B cell (primary cell): ENCODE data around the gene ZC3H11A. TPM values are rescaled to one million over a fixed set of nuclear protein-coding genes. Genes with fewer than 3 reads are reported as not detected.

Experiments used
- ATAC-seq: fragments of 200-7000 bp; cut with Tn5 transposase; one replicate; pipeline ENCODE4 v1.10.0; 2021; ENCODE audit warnings: low read depth, mild to moderate bottlenecking, moderate number of reproducible peaks, moderate library complexity
- CTCF ChIA-PET: fragments of 350-600 bp; sonication (Branson Sonifier 250); formaldehyde crosslinking; loops from one replicate; lab custom pipeline; 2021; ENCODE audit warnings: antibody characterized with exemption, inconsistent platforms; lab: Charles Lee
- POLR2A ChIA-PET: fragments of 350-600 bp; sonication (Branson Sonifier 250); formaldehyde crosslinking; loops from one replicate; lab custom pipeline; 2021; ENCODE audit warnings: antibody characterized with exemption; lab: Charles Lee
- DNase-seq: peaks from one replicate; pipeline ENCODE4 v3.0.0; 2013
- H2AFZ ChIP-seq: 2 replicates; pipeline ENCODE4 v1.6.1; 2012; ENCODE audit warnings: mild to moderate bottlenecking, low read depth, low read length; ENCODE audit not compliant: insufficient read depth, poor library complexity, severe bottlenecking
- H3K27ac ChIP-seq, 2 donors: 1 replicate in 1 of 2; 2 replicates in 1 of 2; pipeline ENCODE4 v1.5.1; 2012 to 2013; ENCODE audit warnings: low read length in 2 of 2, mild to moderate bottlenecking in 2 of 2, moderate library complexity in 1 of 2
- H3K27me3 ChIP-seq, 4 experiments: fragments of 200-600 bp in 1 of 4; sonication (generic) in 1 of 4; replicated peaks in 1 of 4; 1 replicate in 2 of 4; 2 replicates in 2 of 4; pipeline versions ENCODE4 v1.6.1 to v1.7.0; 2013 to 2016; ENCODE audit warnings: low read length in 3 of 4, mild to moderate bottlenecking in 2 of 4, mixed read lengths in 1 of 4, moderate library complexity in 1 of 4; ENCODE audit not compliant: insufficient read depth in 4 of 4, control insufficient read depth in 3 of 4; ENCODE audit errors: control extremely low read depth in 1 of 4
- H3K36me3 ChIP-seq, 2 experiments: replicated peaks in 1 of 2; 1 replicate in 1 of 2; 2 replicates in 1 of 2; pipeline versions ENCODE4 v1.6.1 to v1.7.1; 2013; ENCODE audit warnings: low read length in 1 of 2; ENCODE audit not compliant: insufficient read depth in 2 of 2, control insufficient read depth in 1 of 2; ENCODE audit errors: control extremely low read depth in 1 of 2, extremely low read depth in 1 of 2
- H3K4me1 ChIP-seq, 2 donors: fragments of 200-600 bp in 1 of 2; sonication (generic) in 1 of 2; 1 replicate in 1 of 2; 2 replicates in 1 of 2; pipeline versions ENCODE4 v1.5.1 to v1.6.1; 2013 to 2017; ENCODE audit warnings: low read length in 2 of 2; ENCODE audit not compliant: control insufficient read depth in 2 of 2, insufficient read depth in 2 of 2
- H3K4me2 ChIP-seq: replicated peaks from 2 replicates; pipeline ENCODE3; 2012; ENCODE audit warnings: mild to moderate bottlenecking, low read depth, low read length; ENCODE audit not compliant: poor library complexity, severe bottlenecking
- H3K4me3 ChIP-seq, 5 experiments: fragments of 200-600 bp in 1 of 5; sonication (generic) in 1 of 5; 1 replicate in 3 of 5; 2 replicates in 2 of 5; pipeline versions ENCODE4 v1.5.1 to v1.7.0; 2011 to 2016; ENCODE audit warnings: low read length in 4 of 5, mild to moderate bottlenecking in 4 of 5, low read depth in 2 of 5, control low read depth in 1 of 5, moderate library complexity in 1 of 5; ENCODE audit not compliant: insufficient read depth in 1 of 5; ENCODE audit errors: control extremely low read depth in 1 of 5, extremely low read depth in 1 of 5
- H3K79me2 ChIP-seq: fragments of 200-600 bp; sonication (generic); one replicate; pipeline ENCODE4 v1.6.0; 2016; ENCODE audit warnings: low read length; ENCODE audit not compliant: control insufficient read depth, insufficient read depth
- H3K9ac ChIP-seq: fragments of 200-600 bp; sonication (generic); 2 replicates; pipeline ENCODE4 v1.6.1; 2017; ENCODE audit warnings: mild to moderate bottlenecking, low read length, moderate library complexity
- H3K9me3 ChIP-seq, 3 donors: one replicate each; pipeline versions ENCODE4 v1.6.1 to v1.7.1; 2013; ENCODE audit warnings: low read length in 2 of 3; ENCODE audit not compliant: control insufficient read depth in 2 of 3, insufficient read depth in 1 of 3; ENCODE audit errors: control extremely low read depth in 1 of 3
- H4K20me1 ChIP-seq: 2 replicates; pipeline ENCODE4 v1.6.0; 2012; ENCODE audit warnings: mild to moderate bottlenecking, low read length; ENCODE audit not compliant: insufficient read depth, control insufficient read depth, poor library complexity, severe bottlenecking
- H3K27ac Mint-ChIP-seq: one replicate; pipeline ENCODE4 v1.8.0; 2021; ENCODE audit warnings: mixed read lengths
- H3K27me3 Mint-ChIP-seq: one replicate; pipeline ENCODE4 v1.8.0; 2021; ENCODE audit warnings: mixed read lengths
- H3K4me1 Mint-ChIP-seq: one replicate; pipeline ENCODE4 v1.8.0; 2021; ENCODE audit warnings: mixed read lengths
- H3K4me3 Mint-ChIP-seq: one replicate; pipeline ENCODE4 v1.8.0; 2021; ENCODE audit warnings: mixed read lengths
- H3K9me3 Mint-ChIP-seq: one replicate; pipeline ENCODE4 v1.8.0; 2022; ENCODE audit warnings: mixed read lengths; ENCODE audit not compliant: insufficient read depth
- EZH2 ChIP-seq: IDR thresholded peaks from 2 replicates; pipeline ENCODE4 v1.6.1; 2012; ENCODE audit warnings: borderline replicate concordance, low read depth, mild to moderate bottlenecking, moderate library complexity, low read length; ENCODE audit not compliant: insufficient read depth, poor library complexity, severe bottlenecking
- WGBS: methylation state at CpG from one replicate; pipeline ENCODE4 v1.1.5; 2013; ENCODE audit warnings: missing lambda C conversion rate; ENCODE audit not compliant: insufficient coverage; 5-methylcytosine and 5-hydroxymethylcytosine counted together
- intact Hi-C: fragments of 100-400 bp; cut with micrococcal nuclease; formaldehyde crosslinking; loops from one replicate; pipeline ENCODE4 v1.10.0; 2022
- polyA minus RNA-seq: library from RNA; depleted of rRNA, polyadenylated mRNA; stranded (reverse); fragments of >200 nt; gene quantifications from 2 replicates; pipeline ENCODE4 v1.2.3, GENCODE V29; 2012
- polyA plus RNA-seq: library from polyadenylated mRNA; depleted of rRNA; stranded (reverse); fragments of >200 nt; gene quantifications from 2 replicates; pipeline ENCODE4 v1.2.3, GENCODE V29; 2012
- total RNA-seq, 2 donors: library from RNA; stranded (reverse); fragments of 120-200 nt in 1 of 2; gene quantifications; 1 replicate in 1 of 2; 2 replicates in 1 of 2; pipeline versions ENCODE4 v1.2.3 to v1.2.4, GENCODE V29; 2013 to 2022
- TF ChIP-seq, protein P1 (sequence below): fragments of 200-600 bp; IDR thresholded peaks from one replicate; pipeline ENCODE4 v1.8.0; 2022; ENCODE audit warnings: antibody characterized with exemption, mild to moderate bottlenecking

Gene ZC3H11A
- total RNA-seq (117 and 130 TPM in 2 replicates), polyA plus RNA-seq (72.1 and 90.2 TPM in 2 replicates), polyA minus RNA-seq (63.6 and 87.1 TPM in 2 replicates)
- 142 TPM for total RNA-seq (2013)

- peaks cover 49% of the 10 kb centered on the region for H3K4me1 Mint-ChIP-seq
- POLR2A ChIA-PET: no interaction called here
Observed at GRCh38 chr1:203795441-203796235, at the start of gene ZC3H11A, which contains the start of gene ZBED6. ZC3H11A (plus strand) TSS chr1:203795623; CDS start chr1:203817071, 21,448 bp downstream. ZBED6 (plus strand) TSS chr1:203795623; CDS start chr1:203797523, 1,900 bp downstream.

More at GRCh38 chr1:203795441-203796235, at the start of gene ZC3H11A, which contains the start of gene ZBED6:
- Histone ChIP-seq H3K4me1 (peaks cover 37% of the 10 kb centered on the region in 2 donors), H4K20me1 (peaks cover 38% of the 10 kb centered on the region), H3K79me2 (peaks cover 52% of the 10 kb centered on the region), H3K36me3 (peaks cover 2 to 30% of the 10 kb centered on the region in 2 experiments), H3K27ac (peak within 1 kb of the TSS; percentile 85 to 94), H3K9me3 (no peaks in the 10 kb centered on the region), H3K4me3 (peak within 1 kb of the TSS; percentile 62 to 86 (median 78)), H3K4me2 (peak within 1 kb of the TSS; percentile 84), H2AFZ (peak within 1 kb of the TSS; percentile 72), H3K27me3 (no peaks in the 10 kb centered on the region), H3K9ac (peak within 1 kb of the TSS; percentile 85)
- WGBS: under 1% methylated on average over 44 of the region's 59 CpGs
- Mint-ChIP-seq H3K4me3 (peak within 1 kb of the TSS; percentile 88), H3K27ac (peak within 1 kb of the TSS; percentile 97), H3K27me3 (no peaks in the 10 kb centered on the region), H3K9me3 (no peaks in the 10 kb centered on the region)
- CTCF ChIA-PET: interaction anchor here (0.9 kb wide), 1 partner anchor 93 kb away, joined by 3 read pairs; no protein-coding TSS in a partner anchor
- peak; percentile 99 for DNase-seq
- no peak for TF ChIP-seq EZH2
- TF ChIP-seq, protein P1, sequence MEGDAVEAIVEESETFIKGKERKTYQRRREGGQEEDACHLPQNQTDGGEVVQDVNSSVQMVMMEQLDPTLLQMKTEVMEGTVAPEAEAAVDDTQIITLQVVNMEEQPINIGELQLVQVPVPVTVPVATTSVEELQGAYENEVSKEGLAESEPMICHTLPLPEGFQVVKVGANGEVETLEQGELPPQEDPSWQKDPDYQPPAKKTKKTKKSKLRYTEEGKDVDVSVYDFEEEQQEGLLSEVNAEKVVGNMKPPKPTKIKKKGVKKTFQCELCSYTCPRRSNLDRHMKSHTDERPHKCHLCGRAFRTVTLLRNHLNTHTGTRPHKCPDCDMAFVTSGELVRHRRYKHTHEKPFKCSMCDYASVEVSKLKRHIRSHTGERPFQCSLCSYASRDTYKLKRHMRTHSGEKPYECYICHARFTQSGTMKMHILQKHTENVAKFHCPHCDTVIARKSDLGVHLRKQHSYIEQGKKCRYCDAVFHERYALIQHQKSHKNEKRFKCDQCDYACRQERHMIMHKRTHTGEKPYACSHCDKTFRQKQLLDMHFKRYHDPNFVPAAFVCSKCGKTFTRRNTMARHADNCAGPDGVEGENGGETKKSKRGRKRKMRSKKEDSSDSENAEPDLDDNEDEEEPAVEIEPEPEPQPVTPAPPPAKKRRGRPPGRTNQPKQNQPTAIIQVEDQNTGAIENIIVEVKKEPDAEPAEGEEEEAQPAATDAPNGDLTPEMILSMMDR: no peak
- intact Hi-C loops: loop anchor here (1.0 to 10.0 kb wide), 6 partner anchors 42 to 841 kb away; partner anchors contain the start of genes ADIPOR1, ATP2B4, PPFIA4 and SNRPE
- ATAC-seq: peak; percentile 98
